IMR-90 (cell line): ENCODE results near the gene COPZ1. TPM values are rescaled to one million over a fixed set of nuclear protein-coding genes. Genes with fewer than 3 reads are reported as not detected.

Experiments
- ATAC-seq: fragments of 200-7000 bp; cut with Tn5 transposase; 2 replicates; pipeline ENCODE4 v1.9.1; 2020; ENCODE audit warnings: low read depth, mild to moderate bottlenecking, moderate library complexity
- BruUV-seq: library from RNA; stranded (reverse); fragments of 400-500 nt; replicated peaks from 2 replicates; lab custom pipeline; 2021; lab: Mats Ljungman, UMichigan
- CTCF ChIA-PET: fragments of 300-600 bp; formaldehyde crosslinking; extraction: SDS; loops from one replicate; lab custom pipeline; 2021; ENCODE audit warnings: antibody characterized with exemption; lab: Yijun Ruan, JAX
- POLR2A ChIA-PET: fragments of 300-600 bp; sonication (Branson Sonifier 250); formaldehyde crosslinking; loops from one replicate; lab custom pipeline; 2022; ENCODE audit warnings: antibody characterized with exemption; ENCODE audit not compliant: unreplicated experiment; lab: Charles Lee
- DNase-seq: peaks from one replicate; pipeline ENCODE4 v3.0.0; 2013
- H2AFZ ChIP-seq: replicated peaks from 2 replicates; pipeline ENCODE3; 2013; ENCODE audit warnings: low read length, mild to moderate bottlenecking; ENCODE audit not compliant: poor library complexity
- H2AK5ac ChIP-seq: 2 replicates; pipeline ENCODE4 v1.6.1; 2013; ENCODE audit warnings: low read depth, low read length, inconsistent platforms
- H2AK9ac ChIP-seq: replicated peaks from 2 replicates; pipeline ENCODE3; 2013; ENCODE audit warnings: mild to moderate bottlenecking, low read depth, low read length, moderate library complexity; ENCODE audit not compliant: poor library complexity
- H2BK120ac ChIP-seq: 2 replicates; pipeline ENCODE4 v1.6.1; 2013; ENCODE audit warnings: low read depth, low read length, inconsistent platforms
- H2BK15ac ChIP-seq: 3 replicates; pipeline ENCODE4 v1.6.1; 2013; ENCODE audit warnings: low read depth, low read length, inconsistent platforms
- H2BK20ac ChIP-seq: 2 replicates; pipeline ENCODE4 v1.6.1; 2013; ENCODE audit warnings: low read depth, mild to moderate bottlenecking, inconsistent platforms, low read length, moderate library complexity
- H2BK5ac ChIP-seq: 2 replicates; pipeline ENCODE4 v1.6.1; 2013; ENCODE audit warnings: mild to moderate bottlenecking, low read depth, low read length, inconsistent platforms; ENCODE audit not compliant: poor library complexity, severe bottlenecking
- H3K14ac ChIP-seq: replicated peaks from 2 replicates; pipeline ENCODE4 v1.6.1; 2013; ENCODE audit warnings: low read depth, low read length, inconsistent platforms
- H3K18ac ChIP-seq: 2 replicates; pipeline ENCODE4 v1.6.1; 2013; ENCODE audit warnings: low read depth, low read length, control low read depth
- H3K23ac ChIP-seq: 2 replicates; pipeline ENCODE4 v1.6.1; 2013; ENCODE audit warnings: low read depth, low read length, inconsistent platforms
- H3K27ac ChIP-seq: 2 replicates; pipeline ENCODE4 v1.5.1; 2013; ENCODE audit warnings: mild to moderate bottlenecking, control low read depth, low read length; ENCODE audit not compliant: insufficient read depth
- H3K27me3 ChIP-seq: 2 replicates; pipeline ENCODE4 v1.6.1; 2013; ENCODE audit warnings: low read length; ENCODE audit not compliant: control insufficient read depth, insufficient read depth
- H3K36me3 ChIP-seq: 2 replicates; pipeline ENCODE4 v1.6.1; 2013; ENCODE audit warnings: low read length, mixed read lengths; ENCODE audit not compliant: control insufficient read depth, insufficient read depth
- H3K4ac ChIP-seq: 2 replicates; pipeline ENCODE4 v1.6.1; 2013; ENCODE audit warnings: low read depth, low read length, inconsistent platforms
- H3K4me1 ChIP-seq: 2 replicates; pipeline ENCODE4 v1.6.1; 2013; ENCODE audit warnings: low read length, mixed read lengths; ENCODE audit not compliant: control insufficient read depth, insufficient read depth
- H3K4me2 ChIP-seq: 2 replicates; pipeline ENCODE4 v1.6.1; 2013; ENCODE audit warnings: low read depth, mild to moderate bottlenecking, control low read depth, low read length, moderate library complexity
- H3K4me3 ChIP-seq: 2 replicates; pipeline ENCODE4 v1.5.1; 2013; ENCODE audit warnings: low read depth, mild to moderate bottlenecking, control low read depth, low read length, moderate library complexity; ENCODE audit not compliant: insufficient read depth
- H3K56ac ChIP-seq: 2 replicates; pipeline ENCODE4 v1.6.1; 2013; ENCODE audit warnings: low read length, inconsistent platforms; ENCODE audit not compliant: insufficient read depth; ENCODE audit errors: extremely low read depth
- H3K79me1 ChIP-seq, 2 experiments: 2 replicates each; pipeline ENCODE4 v1.6.1; 2013; ENCODE audit warnings: low read length in 2 of 2, inconsistent platforms in 1 of 2, low read depth in 1 of 2
- H3K9ac ChIP-seq: 2 replicates; pipeline ENCODE4 v1.6.1; 2013; ENCODE audit warnings: low read depth, low read length, control low read depth
- H3K9me1 ChIP-seq: 2 replicates; pipeline ENCODE4 v1.6.1; 2013; ENCODE audit warnings: low read length, inconsistent platforms; ENCODE audit not compliant: insufficient read depth
- H3K9me3 ChIP-seq: 2 replicates; pipeline ENCODE4 v1.6.1; 2013; ENCODE audit warnings: low read length; ENCODE audit not compliant: control insufficient read depth, insufficient read depth
- H4K20me1 ChIP-seq: 2 replicates; pipeline ENCODE4 v1.6.1; 2013; ENCODE audit warnings: low read length, inconsistent platforms; ENCODE audit not compliant: insufficient read depth
- H4K5ac ChIP-seq: 2 replicates; pipeline ENCODE4 v1.6.1; 2013; ENCODE audit warnings: mild to moderate bottlenecking, low read depth, low read length, control low read depth
- H4K8ac ChIP-seq, 2 experiments: 2 replicates each; pipeline ENCODE4 v1.6.1; 2013; ENCODE audit warnings: low read depth in 2 of 2, low read length in 2 of 2, control low read depth in 1 of 2, inconsistent platforms in 1 of 2
- H4K91ac ChIP-seq: 2 replicates; pipeline ENCODE4 v1.6.1; 2013; ENCODE audit warnings: low read depth, low read length, inconsistent platforms; ENCODE audit not compliant: insufficient read depth
- BHLHE40 ChIP-seq: fragments of 150-350 bp; IDR thresholded peaks from 2 replicates; pipeline ENCODE4 v1.6.1; 2016; ENCODE audit warnings: mild to moderate bottlenecking, low read depth, low read length
- MXI1 ChIP-seq: IDR thresholded peaks from 2 replicates; pipeline ENCODE4 v1.6.1; 2012; ENCODE audit warnings: low read depth, mild to moderate bottlenecking, low read length, moderate library complexity, borderline replicate concordance
- NFE2L2 ChIP-seq: fragments of 150-350 bp; IDR thresholded peaks from 2 replicates; pipeline ENCODE4 v1.6.1; 2016; ENCODE audit warnings: low read depth, mild to moderate bottlenecking, low read length
- POLR2A ChIP-seq: IDR thresholded peaks from 2 replicates; pipeline ENCODE4 v1.6.1; 2012; ENCODE audit warnings: mild to moderate bottlenecking, low read depth, low read length
- RFX5 ChIP-seq: IDR thresholded peaks from 2 replicates; pipeline ENCODE4 v1.8.0; 2012; ENCODE audit warnings: low read depth, mild to moderate bottlenecking, low read length, moderate library complexity
- WGBS, 2 experiments: methylation state at CpG; one replicate each; pipeline versions ENCODE4 v1.1.5 to v1.1.7; 2013; ENCODE audit warnings: missing lambda C conversion rate in 2 of 2; ENCODE audit not compliant: insufficient read length in 1 of 2; ENCODE audit errors: extremely low coverage in 2 of 2; 5-methylcytosine and 5-hydroxymethylcytosine counted together
- dilution Hi-C: fragments of 300-500 bp; cut with HindIII; formaldehyde crosslinking; loops from one replicate; pipeline ENCODE4 v1.14.3; 2018; ENCODE audit warnings: low sequenced_read_pairs; ENCODE audit not compliant: unreplicated experiment
- in situ Hi-C: fragments of 300-500 bp; cut with MboI; formaldehyde crosslinking; loops from 3 replicates; pipeline ENCODE4 v1.14.3; 2019; ENCODE audit warnings: low sequenced_read_pairs, inconsistent platforms, mixed read lengths
- intact Hi-C: fragments of 100-400 bp; cut with micrococcal nuclease; formaldehyde crosslinking; loops from 2 replicates; pipeline ENCODE4 v1.10.0; 2022
- polyA plus RNA-seq, 3 experiments: library from polyadenylated mRNA; depleted of rRNA; stranded (reverse); fragments of >200 nt; gene quantifications; 2 replicates each; pipeline ENCODE4 v1.2.3, GENCODE V29; 2012; ENCODE audit warnings: low replicate concordance in 1 of 3
- total RNA-seq: library from RNA; depleted of rRNA; stranded (reverse); fragments of >200 nt; gene quantifications from 2 replicates; pipeline ENCODE4 v1.2.3, GENCODE V29; 2012

COPZ1 gene
- total and polyA plus RNA-seq, 2 of the 4 experiments (the other 2 are of a cell fraction): 187 to 382 TPM

DNA sequence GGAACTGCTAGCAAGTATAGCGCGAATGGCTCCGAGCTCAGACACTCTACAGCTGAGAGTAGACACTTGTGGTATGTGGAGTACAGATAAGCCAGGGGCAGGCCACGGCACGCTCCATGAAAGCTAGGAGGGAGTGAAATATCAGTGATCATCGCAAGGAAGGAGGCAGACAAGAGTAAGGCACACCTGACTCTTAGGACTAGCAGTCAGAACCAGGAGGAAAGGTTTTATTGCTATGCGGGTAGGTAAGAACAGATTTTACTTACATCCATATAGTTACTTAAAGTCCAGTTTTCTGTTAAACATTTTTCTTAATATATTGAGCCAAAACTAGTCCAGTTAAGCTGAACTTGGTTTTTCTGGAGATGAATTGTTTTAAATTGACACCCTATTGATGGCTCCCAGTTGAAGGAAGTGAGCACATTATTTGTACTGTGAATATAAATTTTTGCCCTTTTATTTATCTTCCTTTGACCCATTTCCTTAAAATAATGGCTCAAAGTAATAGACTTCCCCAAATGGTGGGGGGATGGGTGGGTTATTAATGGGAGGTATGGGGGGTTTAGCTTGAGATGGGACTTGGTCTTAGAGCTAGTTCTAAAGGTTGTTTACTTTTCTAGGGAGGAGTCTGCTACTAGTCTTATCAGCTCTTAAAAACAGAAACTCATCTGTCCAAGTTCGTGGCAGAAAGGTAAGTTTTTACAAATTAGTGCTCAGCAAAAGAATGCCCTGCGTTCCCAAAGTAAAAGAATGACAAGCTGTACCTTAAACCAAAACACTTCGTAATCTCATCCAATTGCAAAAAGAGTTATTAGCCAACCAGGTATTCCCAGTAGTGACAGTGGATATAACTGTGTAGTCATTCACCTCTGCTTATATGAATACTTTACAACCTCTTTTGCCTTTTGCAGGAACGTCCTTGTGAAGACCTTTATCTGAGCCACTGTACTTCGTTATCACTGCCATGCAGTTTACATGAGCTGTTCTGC is 38.6 kb upstream of the COPZ1 start:
- Histone ChIP-seq H3K9me1 (no peaks in the 10 kb centered on the region), H2BK15ac (no peak overlapping the region), H3K23ac (peak overlapping the region; percentile 7; the same call in 1 of the 2 replicates), H3K4me1 (no peaks in the 10 kb centered on the region), H3K4me3 (no peak overlapping the region), H3K4me2 (no peak overlapping the region; the same call in 1 of the 2 replicates), H2BK20ac (no peak overlapping the region), H2AK5ac (no peak overlapping the region), H3K18ac (no peak overlapping the region), H3K36me3 (peaks cover 42% of the 10 kb centered on the region), H4K5ac (no peak overlapping the region), H3K79me1 (peaks cover 12 to 29% of the 10 kb centered on the region in 2 experiments), H3K9ac (peak overlapping the region; percentile 55; the same call in 1 of the 2 replicates), H3K4ac (no peak overlapping the region), H2BK5ac (no peak overlapping the region), H3K9me3 (no peaks in the 10 kb centered on the region), H4K8ac (no peak overlapping the region), H2BK120ac (no peak overlapping the region), H3K56ac (no peak overlapping the region), H3K14ac (no peak overlapping the region), H2AFZ (no peak overlapping the region), H4K91ac (no peak overlapping the region), H3K27me3 (no peaks in the 10 kb centered on the region), H2AK9ac (no peak overlapping the region), H3K27ac (no peak overlapping the region), H4K20me1 (peaks cover 78% of the 10 kb centered on the region)
- BruUV-seq: no TSS peak
- intact Hi-C loops: loop anchor here (5.0 kb wide), 1 partner anchor 34 kb away; no protein-coding TSS in a partner anchor
- ATAC-seq (no peak), DNase-seq (no peak)
- 69% methylated on average over 3 of the region's 12 CpGs; no CpG with 5 or more reads in 1 of the 2 experiments for WGBS, 2 experiments
- TF ChIP-seq NFE2L2 (no peak), RFX5 (no peak), BHLHE40 (no peak), POLR2A (peak; percentile 35), MXI1 (no peak)
- ChIA-PET CTCF (interaction anchor here (0.7 to 0.9 kb wide), 2 partner anchors 34 to 38 kb away, joined by 4 read pairs; partner anchors contain the start of gene COPZ1), POLR2A (interaction anchor here (0.8 to 0.9 kb wide), 2 partner anchors 39 to 73 kb away, joined by 4 to 5 read pairs; partner anchors contain the start of gene COPZ1)
- in situ Hi-C loops: no loop called here
- dilution Hi-C loops: no loop called here
